ENCODE results near the gene PSD2.

Gene PSD2

DNA sequence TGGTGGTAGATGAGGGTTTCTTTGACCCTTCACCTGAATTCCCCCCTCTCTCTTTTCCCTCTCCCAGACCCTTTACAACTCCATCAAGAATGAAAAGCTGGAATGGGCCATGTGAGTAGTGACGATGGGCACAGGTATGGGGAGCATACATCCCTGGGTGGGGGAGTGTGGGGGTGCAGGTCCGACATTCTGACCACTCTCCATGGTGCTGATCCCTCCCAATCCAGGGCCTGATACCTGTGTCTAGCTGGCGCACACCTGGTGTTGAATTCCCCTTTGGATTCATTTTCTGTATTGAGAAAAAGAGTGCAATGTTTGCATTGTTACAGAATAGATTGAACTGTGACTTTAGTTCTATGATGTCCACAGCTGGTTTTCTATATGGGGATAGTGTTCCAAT lies 40.0 kb downstream of the PSD2 start:
- no peaks in the 10 kb centered on the region for H3K4me1 ChIP-seq (ENCODE audit: insufficient read depth, low read length)
- H3K27me3 ChIP-seq (ENCODE audit: control insufficient read depth in 1 of 2, insufficient read depth in 2 of 2, low read length in 2 of 2), result no peaks in the 10 kb centered on the region
- no peak overlapping the region for H3K4me3 ChIP-seq (ENCODE audit: low read depth in 1 of 2, low read length in 2 of 2)
- no peaks in the 10 kb centered on the region for H3K36me3 ChIP-seq (ENCODE audit: insufficient read depth, low read length)
- no peaks in the 10 kb centered on the region for H3K9me3 ChIP-seq (ENCODE audit: low read length)
- no peak overlapping the region for H3K27ac ChIP-seq (ENCODE audit: low read depth, low read length)
- no peak overlapping the region for H3K9ac ChIP-seq (ENCODE audit: low read length)

DNA sequence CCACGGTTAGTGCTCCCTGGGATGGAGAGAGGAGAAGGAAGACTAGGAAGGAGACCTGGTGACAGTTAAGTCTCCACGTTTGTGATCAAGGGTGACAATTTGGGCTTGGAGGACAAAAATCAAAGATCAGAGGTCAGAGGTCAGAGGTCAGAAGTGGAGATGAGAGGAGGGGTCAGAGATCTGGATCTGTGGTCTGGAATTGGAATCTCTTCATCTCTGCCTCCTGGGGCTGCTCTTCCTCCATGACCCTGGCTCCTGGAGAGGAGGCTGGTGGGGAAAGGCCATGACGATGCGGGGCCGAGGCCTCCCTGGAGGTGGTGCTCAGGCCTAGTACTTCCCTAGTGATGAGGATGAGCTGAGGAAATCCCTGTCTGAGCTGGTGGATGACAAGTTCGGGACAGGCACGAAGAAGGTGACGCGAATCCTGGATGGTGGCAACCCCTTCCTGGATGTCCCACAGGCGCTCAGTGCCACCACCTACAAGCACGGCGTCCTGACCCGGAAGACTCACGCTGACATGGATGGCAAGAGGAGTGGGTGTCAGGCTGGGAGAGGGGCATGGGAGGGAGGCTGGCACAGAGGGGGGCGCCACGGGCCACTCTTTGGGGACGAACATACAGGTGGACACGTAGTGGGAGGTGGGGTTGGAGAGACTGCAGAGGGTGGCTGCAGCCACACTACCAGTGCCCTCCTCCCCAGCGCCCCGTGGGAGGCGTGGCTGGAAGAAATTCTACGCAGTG lies 41.0 kb downstream of the PSD2 start:
- no peaks in the 10 kb centered on the region for H3K4me1 ChIP-seq (ENCODE audit: insufficient read depth, low read length)
- H3K9me3 ChIP-seq (ENCODE audit: low read length), result no peaks in the 10 kb centered on the region
- no peaks in the 10 kb centered on the region for H3K36me3 ChIP-seq (ENCODE audit: insufficient read depth, low read length)
- no peak overlapping the region for H3K27ac ChIP-seq (ENCODE audit: low read depth, low read length)
- no peak overlapping the region for H3K9ac ChIP-seq (ENCODE audit: low read length)
- H3K27me3 ChIP-seq (ENCODE audit: control insufficient read depth in 1 of 2, insufficient read depth in 2 of 2, low read length in 2 of 2), result no peaks in the 10 kb centered on the region
- H3K4me3 ChIP-seq (ENCODE audit: low read depth in 1 of 2, low read length in 2 of 2), result no peak overlapping the region

GRCh38 chr5:139837711-139838380 lies 42.2 kb downstream of the PSD2 start:
- Histone ChIP-seq H3K4me3 (ENCODE audit: low read depth in 1 of 2, low read length in 2 of 2) (no peak overlapping the region), H3K9ac (ENCODE audit: low read length) (no peak overlapping the region), H3K27ac (ENCODE audit: low read depth, low read length) (no peak overlapping the region), H3K27me3 (ENCODE audit: control insufficient read depth in 1 of 2, insufficient read depth in 2 of 2, low read length in 2 of 2) (no peaks in the 10 kb centered on the region), H3K36me3 (ENCODE audit: insufficient read depth, low read length) (no peaks in the 10 kb centered on the region), H3K9me3 (ENCODE audit: low read length) (no peaks in the 10 kb centered on the region), H3K4me1 (ENCODE audit: insufficient read depth, low read length) (no peaks in the 10 kb centered on the region)

DNA sequence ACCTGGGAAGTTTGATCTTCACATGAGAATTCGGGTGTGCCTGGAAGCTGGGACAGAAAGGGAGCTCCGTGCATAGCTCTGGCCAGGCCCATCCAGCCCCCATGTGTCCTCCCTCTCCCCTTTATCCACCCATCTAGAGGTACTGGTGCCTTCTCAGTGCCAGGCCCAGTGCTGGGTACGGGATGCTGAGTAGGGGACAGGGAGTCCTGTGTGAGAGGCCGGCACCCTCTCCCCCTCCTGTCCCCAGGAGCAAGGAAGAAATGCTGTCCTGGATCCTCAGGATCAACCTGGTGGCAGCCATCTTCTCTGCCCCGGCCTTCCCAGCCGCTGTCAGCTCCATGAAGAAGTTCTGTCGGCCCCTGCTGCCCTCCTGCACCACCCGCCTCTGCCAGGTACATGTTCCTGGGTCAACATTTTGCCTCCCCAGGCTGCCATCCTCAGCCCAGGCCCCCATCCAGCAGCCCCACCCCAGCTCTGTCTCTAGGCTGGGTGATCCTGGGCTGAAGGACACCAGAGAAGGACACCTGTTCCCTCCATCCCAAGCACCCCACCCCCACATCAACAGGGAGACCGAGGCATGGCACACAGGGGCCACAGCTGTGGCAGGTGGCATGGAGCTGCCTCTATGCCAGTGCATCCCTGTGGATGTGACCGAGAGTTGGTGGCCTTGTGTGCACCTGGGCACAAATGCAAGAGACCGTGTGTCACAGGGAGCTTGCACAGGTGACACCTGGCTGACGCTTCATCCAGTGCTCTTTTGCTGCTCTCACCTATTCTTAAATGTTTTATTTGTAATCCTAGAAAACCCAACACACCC lies 43.0 kb downstream of the PSD2 start:
- Histone ChIP-seq H3K4me1 (ENCODE audit: insufficient read depth, low read length) (no peaks in the 10 kb centered on the region), H3K27ac (ENCODE audit: low read depth, low read length) (no peak overlapping the region), H3K36me3 (ENCODE audit: insufficient read depth, low read length) (no peaks in the 10 kb centered on the region), H3K9me3 (ENCODE audit: low read length) (no peaks in the 10 kb centered on the region), H3K27me3 (ENCODE audit: control insufficient read depth in 1 of 2, insufficient read depth in 2 of 2, low read length in 2 of 2) (peaks cover 0 to 5% of the 10 kb centered on the region in 2 donors), H3K9ac (ENCODE audit: low read length) (no peak overlapping the region), H3K4me3 (ENCODE audit: low read depth in 1 of 2, low read length in 2 of 2) (no peak overlapping the region)

DNA sequence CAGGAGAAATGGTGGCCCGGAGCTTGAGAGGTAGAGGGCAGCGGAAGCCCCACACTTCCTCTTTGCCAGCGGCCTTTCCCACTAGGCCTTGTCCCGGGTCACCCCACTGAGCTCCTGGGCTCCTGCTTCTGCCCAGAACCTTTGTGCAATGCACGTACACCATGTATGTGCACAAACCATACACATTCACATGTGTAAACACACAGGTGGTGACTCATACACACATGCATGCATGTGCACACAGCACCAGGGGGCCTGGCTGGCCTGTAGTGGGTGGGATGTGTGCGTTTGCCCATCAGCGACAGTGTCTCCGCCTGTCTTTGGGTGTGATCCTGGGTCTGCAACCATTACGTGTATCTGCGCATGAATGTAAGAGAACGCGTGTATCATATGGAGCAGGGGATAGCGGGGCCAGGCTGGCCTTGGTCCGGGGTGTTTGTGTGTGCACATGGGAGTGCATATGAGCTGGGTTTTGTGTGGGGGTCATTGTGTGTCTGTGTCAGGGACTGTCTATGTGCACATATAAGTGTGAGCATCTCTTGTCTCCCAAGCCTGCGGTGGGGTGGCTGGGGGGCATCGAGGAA lies 43.7 kb downstream of the PSD2 start:
- Histone ChIP-seq H3K4me3 (ENCODE audit: low read depth in 1 of 2, low read length in 2 of 2) (no peak overlapping the region), H3K27ac (ENCODE audit: low read depth, low read length) (no peak overlapping the region), H3K27me3 (ENCODE audit: control insufficient read depth in 1 of 2, insufficient read depth in 2 of 2, low read length in 2 of 2) (peaks cover 0 to 5% of the 10 kb centered on the region in 2 donors), H3K4me1 (ENCODE audit: insufficient read depth, low read length) (no peaks in the 10 kb centered on the region), H3K9me3 (ENCODE audit: low read length) (no peaks in the 10 kb centered on the region), H3K36me3 (ENCODE audit: insufficient read depth, low read length) (no peaks in the 10 kb centered on the region), H3K9ac (ENCODE audit: low read length) (no peak overlapping the region)

DNA sequence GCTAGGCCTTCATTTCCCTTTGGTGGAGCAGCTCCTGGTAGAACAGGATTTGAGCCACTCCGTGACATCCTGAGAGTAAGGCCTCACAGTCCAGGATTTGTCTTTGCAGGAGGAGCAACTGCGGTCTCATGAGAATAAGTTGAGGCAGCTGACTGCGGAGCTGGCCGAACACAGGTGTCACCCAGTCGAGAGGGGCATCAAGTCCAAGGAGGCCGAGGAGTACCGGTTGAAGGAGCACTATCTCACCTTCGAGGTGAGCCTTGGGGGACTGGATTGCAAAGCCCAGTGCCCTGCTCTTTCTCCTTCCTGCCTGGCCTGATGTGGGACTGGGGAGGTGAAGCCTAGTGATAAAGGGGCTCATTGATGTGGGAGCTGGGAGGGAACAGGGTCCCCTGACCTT lies 44.3 kb downstream of the PSD2 start:
- no peak overlapping the region for H3K4me3 ChIP-seq (ENCODE audit: low read depth in 1 of 2, low read length in 2 of 2)
- no peak overlapping the region for H3K9ac ChIP-seq (ENCODE audit: low read length)
- peaks cover 0 to 5% of the 10 kb centered on the region in 2 donors for H3K27me3 ChIP-seq (ENCODE audit: control insufficient read depth in 1 of 2, insufficient read depth in 2 of 2, low read length in 2 of 2)
- no peak overlapping the region for H3K27ac ChIP-seq (ENCODE audit: low read depth, low read length)
- no peaks in the 10 kb centered on the region for H3K4me1 ChIP-seq (ENCODE audit: insufficient read depth, low read length)
- no peaks in the 10 kb centered on the region for H3K9me3 ChIP-seq (ENCODE audit: low read length)
- no peaks in the 10 kb centered on the region for H3K36me3 ChIP-seq (ENCODE audit: insufficient read depth, low read length)

DNA sequence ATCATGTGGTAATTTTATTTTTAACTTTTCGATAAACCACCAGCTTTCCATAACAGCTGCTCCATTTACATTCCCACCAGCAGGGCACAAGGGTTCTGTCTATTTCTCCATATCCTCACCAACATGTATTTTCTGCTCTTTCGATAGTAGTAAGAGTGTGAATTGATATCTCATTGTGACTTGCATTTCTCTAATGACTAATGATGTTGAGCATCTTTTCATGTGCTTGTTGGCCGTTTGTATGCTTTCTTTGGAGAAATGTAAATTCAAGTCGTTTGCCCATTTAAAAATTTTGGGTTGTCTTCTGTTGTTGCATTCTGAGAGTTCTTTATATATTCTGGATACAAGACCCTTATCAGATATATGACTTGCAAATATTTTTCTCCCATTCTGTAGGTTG lies 45.9 kb downstream of the PSD2 start:
- no peak overlapping the region for H3K4me3 ChIP-seq (ENCODE audit: low read depth in 1 of 2, low read length in 2 of 2)
- no peaks in the 10 kb centered on the region for H3K36me3 ChIP-seq (ENCODE audit: insufficient read depth, low read length)
- no peak overlapping the region for H3K27ac ChIP-seq (ENCODE audit: low read depth, low read length)
- peaks cover 0 to 5% of the 10 kb centered on the region in 2 donors for H3K27me3 ChIP-seq (ENCODE audit: control insufficient read depth in 1 of 2, insufficient read depth in 2 of 2, low read length in 2 of 2)
- H3K4me1 ChIP-seq (ENCODE audit: insufficient read depth, low read length), result no peaks in the 10 kb centered on the region
- H3K9me3 ChIP-seq (ENCODE audit: low read length), result no peaks in the 10 kb centered on the region
- H3K9ac ChIP-seq (ENCODE audit: low read length), result no peak overlapping the region

GRCh38 chr5:139842321-139842720 lies 46.7 kb downstream of the PSD2 start:
- no peaks in the 10 kb centered on the region for H3K9me3 ChIP-seq (ENCODE audit: low read length)
- no peak overlapping the region for H3K27ac ChIP-seq (ENCODE audit: low read depth, low read length)
- H3K9ac ChIP-seq (ENCODE audit: low read length), result no peak overlapping the region
- H3K4me1 ChIP-seq (ENCODE audit: insufficient read depth, low read length), result no peaks in the 10 kb centered on the region
- H3K36me3 ChIP-seq (ENCODE audit: insufficient read depth, low read length), result no peaks in the 10 kb centered on the region
- peaks cover 0 to 5% of the 10 kb centered on the region in 2 donors for H3K27me3 ChIP-seq (ENCODE audit: control insufficient read depth in 1 of 2, insufficient read depth in 2 of 2, low read length in 2 of 2)
- no peak overlapping the region for H3K4me3 ChIP-seq (ENCODE audit: low read depth in 1 of 2, low read length in 2 of 2)

DNA sequence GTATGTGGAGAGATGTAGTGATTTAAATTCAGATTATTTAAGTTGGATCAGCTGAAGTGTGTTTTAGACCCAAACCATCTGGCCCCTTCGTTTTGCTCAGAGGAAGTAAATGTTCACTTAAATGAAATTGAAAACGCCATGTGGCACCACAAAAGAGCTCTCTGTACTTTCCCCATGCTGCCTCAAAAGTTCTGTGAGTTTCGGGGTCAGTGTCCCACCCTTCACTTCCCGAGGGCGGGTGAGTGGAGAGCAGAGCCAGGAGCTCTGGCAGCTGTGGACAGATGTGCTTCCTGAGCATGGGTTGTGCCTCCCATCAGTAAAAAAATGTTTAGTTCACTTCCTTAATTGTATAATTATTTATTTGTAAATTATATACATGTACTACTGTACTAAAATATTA lies 48.4 kb downstream of the PSD2 start:
- Histone ChIP-seq H3K36me3 (ENCODE audit: insufficient read depth, low read length) (no peaks in the 10 kb centered on the region), H3K27me3 (ENCODE audit: control insufficient read depth in 1 of 2, insufficient read depth in 2 of 2, low read length in 2 of 2) (peaks cover 0 to 5% of the 10 kb centered on the region in 2 donors), H3K9me3 (ENCODE audit: low read length) (no peaks in the 10 kb centered on the region), H3K9ac (ENCODE audit: low read length) (no peak overlapping the region), H3K4me3 (ENCODE audit: low read depth in 1 of 2, low read length in 2 of 2) (no peak overlapping the region), H3K27ac (ENCODE audit: low read depth, low read length) (no peak overlapping the region), H3K4me1 (ENCODE audit: insufficient read depth, low read length) (no peaks in the 10 kb centered on the region)

DNA sequence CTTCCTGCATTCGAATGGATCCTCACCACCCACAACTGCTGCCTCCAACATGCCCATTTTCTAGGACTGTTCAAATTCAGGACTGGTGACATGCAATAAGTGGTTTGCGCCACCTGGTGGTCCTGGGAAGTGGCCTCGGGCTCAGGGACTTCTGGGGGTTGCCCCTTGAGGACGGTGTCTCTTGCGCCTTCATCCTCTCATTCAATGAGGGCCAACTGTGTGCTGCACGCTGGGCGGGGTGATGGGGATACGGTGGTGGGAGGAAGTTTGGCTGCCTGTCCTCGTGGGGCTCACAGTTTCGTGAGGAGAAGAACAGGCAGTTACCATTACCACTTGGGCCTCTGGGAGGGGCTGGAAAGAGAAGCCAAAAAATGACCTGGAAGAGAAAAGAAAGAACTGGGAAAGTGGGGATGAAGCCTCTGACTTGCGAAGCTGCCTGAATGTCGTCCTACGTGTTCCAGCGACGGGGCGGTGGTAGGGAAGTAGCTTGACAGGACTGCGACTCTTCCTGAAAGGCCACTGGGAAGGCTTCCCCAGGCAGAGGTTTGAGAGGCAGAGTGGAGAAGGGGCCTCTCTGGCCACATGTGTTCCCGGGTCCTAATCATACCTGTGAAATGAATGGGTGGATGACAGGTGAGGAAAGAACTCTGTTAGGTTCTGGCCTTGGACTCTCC lies 49.0 kb downstream of the PSD2 start:
- H3K4me3 ChIP-seq (ENCODE audit: low read depth in 1 of 2, low read length in 2 of 2), result no peak overlapping the region
- H3K27me3 ChIP-seq (ENCODE audit: control insufficient read depth in 1 of 2, insufficient read depth in 2 of 2, low read length in 2 of 2), result peaks cover 0 to 5% of the 10 kb centered on the region in 2 donors
- H3K9ac ChIP-seq (ENCODE audit: low read length), result no peak overlapping the region
- no peak overlapping the region for H3K27ac ChIP-seq (ENCODE audit: low read depth, low read length)
- H3K36me3 ChIP-seq (ENCODE audit: insufficient read depth, low read length), result no peaks in the 10 kb centered on the region
- H3K9me3 ChIP-seq (ENCODE audit: low read length), result no peaks in the 10 kb centered on the region
- no peaks in the 10 kb centered on the region for H3K4me1 ChIP-seq (ENCODE audit: insufficient read depth, low read length)

All from muscle layer of colon (tissue), 2 donors.